AG04450 (cell line): Measurements from ENCODE around the gene PTH2. TPM values are rescaled to one million over a fixed set of nuclear protein-coding genes. Genes with fewer than 3 reads are reported as not detected.

ENCODE experiments used
- CTCF ChIA-PET: fragments of 300-600, 350-600 bp; formaldehyde crosslinking; extraction: SDS; loops from one replicate; lab custom pipeline; 2022; ENCODE audit warnings: antibody characterized with exemption, inconsistent platforms; lab: Charles Lee
- POLR2A ChIA-PET: fragments of 350-600 bp; formaldehyde crosslinking; extraction: SDS; loops from one replicate; lab custom pipeline; 2021; ENCODE audit warnings: antibody characterized with exemption, inconsistent platforms; lab: Yijun Ruan, JAX
- DNase-seq: peaks from one replicate; pipeline ENCODE4 v3.0.0-alpha.2; 2011; ENCODE audit warnings: low read depth, low spot score
- H3K27ac ChIP-seq: one replicate; pipeline ENCODE4 v1.5.1; 2012; ENCODE audit warnings: low read depth, low read length, control low read depth
- H3K27me3 ChIP-seq: one replicate; pipeline ENCODE4 v1.6.0; 2012; ENCODE audit warnings: low read length; ENCODE audit not compliant: control insufficient read depth, insufficient read depth
- H3K4me3 ChIP-seq: 2 replicates; pipeline ENCODE4 v1.5.1; 2011; ENCODE audit warnings: mild to moderate bottlenecking, low read depth, low read length, control low read depth
- H3K9me3 ChIP-seq: 2 replicates; pipeline ENCODE4 v1.5.1; 2012; ENCODE audit warnings: low read length; ENCODE audit not compliant: control insufficient read depth, insufficient read depth
- polyA plus RNA-seq: library from polyadenylated mRNA; depleted of rRNA; stranded (reverse); fragments of >200 nt; gene quantifications from 2 replicates; pipeline ENCODE4 v1.2.3, GENCODE V29; 2011
- TF ChIP-seq, protein P1 (sequence below): IDR thresholded peaks from 2 replicates; pipeline ENCODE4 v1.5.1; 2011; ENCODE audit warnings: low read depth, low read length, control low read depth, inconsistent platforms

The PTH2 gene
- polyA plus RNA-seq, 1 experiment: not detected

DNA sequence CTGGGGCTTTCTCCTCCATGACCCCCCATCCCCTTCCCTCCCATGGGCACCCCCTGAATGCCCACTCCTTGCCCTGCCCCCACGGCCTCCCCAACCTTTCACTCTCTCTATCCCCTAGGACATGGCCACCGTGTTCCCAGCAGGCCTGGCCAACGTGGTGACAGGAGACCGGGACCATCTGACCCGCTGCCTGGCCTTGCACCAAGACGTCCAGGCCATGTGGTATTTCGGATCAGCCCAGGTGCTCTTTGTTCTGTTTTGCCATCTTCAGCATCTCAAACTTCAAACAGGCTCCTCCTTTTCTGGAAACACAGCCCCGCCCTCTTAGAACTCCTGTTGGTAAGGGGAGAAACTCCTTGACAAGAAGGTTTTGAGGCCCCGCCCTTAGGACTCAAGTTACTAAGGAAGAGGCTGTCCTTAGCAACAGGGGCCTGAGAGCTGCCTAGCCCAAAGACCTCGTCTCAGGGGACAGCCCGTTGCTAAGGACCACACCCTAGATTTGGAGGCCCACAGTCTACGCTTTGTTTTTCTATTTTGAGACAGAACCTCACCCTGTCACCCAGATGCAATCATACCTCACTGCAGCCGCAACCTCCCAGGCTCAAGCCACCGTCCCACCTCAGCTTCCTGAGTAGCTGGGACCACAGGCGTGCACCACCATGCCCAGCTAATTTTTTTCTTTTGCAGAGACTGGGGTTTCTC, 45.7 kb upstream of the PTH2 start:
- Histone ChIP-seq H3K27ac (no peak overlapping the region), H3K27me3 (no peaks in the 10 kb centered on the region), H3K9me3 (no peaks in the 10 kb centered on the region), H3K4me3 (no peak overlapping the region)
- ChIA-PET POLR2A (no interaction called here), CTCF (no interaction called here)
- no peak for DNase-seq
- TF ChIP-seq, protein P1, sequence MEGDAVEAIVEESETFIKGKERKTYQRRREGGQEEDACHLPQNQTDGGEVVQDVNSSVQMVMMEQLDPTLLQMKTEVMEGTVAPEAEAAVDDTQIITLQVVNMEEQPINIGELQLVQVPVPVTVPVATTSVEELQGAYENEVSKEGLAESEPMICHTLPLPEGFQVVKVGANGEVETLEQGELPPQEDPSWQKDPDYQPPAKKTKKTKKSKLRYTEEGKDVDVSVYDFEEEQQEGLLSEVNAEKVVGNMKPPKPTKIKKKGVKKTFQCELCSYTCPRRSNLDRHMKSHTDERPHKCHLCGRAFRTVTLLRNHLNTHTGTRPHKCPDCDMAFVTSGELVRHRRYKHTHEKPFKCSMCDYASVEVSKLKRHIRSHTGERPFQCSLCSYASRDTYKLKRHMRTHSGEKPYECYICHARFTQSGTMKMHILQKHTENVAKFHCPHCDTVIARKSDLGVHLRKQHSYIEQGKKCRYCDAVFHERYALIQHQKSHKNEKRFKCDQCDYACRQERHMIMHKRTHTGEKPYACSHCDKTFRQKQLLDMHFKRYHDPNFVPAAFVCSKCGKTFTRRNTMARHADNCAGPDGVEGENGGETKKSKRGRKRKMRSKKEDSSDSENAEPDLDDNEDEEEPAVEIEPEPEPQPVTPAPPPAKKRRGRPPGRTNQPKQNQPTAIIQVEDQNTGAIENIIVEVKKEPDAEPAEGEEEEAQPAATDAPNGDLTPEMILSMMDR: no peak

GRCh38 chr19:49468199-49468598, 45.0 kb upstream of the PTH2 start:
- POLR2A ChIA-PET: no interaction called here
- DNase-seq: no peak

GRCh38 chr19:49465371-49465770, 42.1 kb upstream of the PTH2 start:
- H3K4me3 ChIP-seq: no peak overlapping the region
- peaks cover 7% of the 10 kb centered on the region; the same call in 1 of the 2 replicates for H3K9me3 ChIP-seq
- TF ChIP-seq, protein P1: no peak
- ChIA-PET POLR2A (no interaction called here), CTCF (interaction anchor here (1.0 to 1.9 kb wide), 2 partner anchors 8 to 105 kb away, joined by 3 to 8 read pairs; no protein-coding TSS in a partner anchor)
- no peaks in the 10 kb centered on the region for H3K27me3 ChIP-seq
- DNase-seq: no peak
- no peak overlapping the region for H3K27ac ChIP-seq

More at GRCh38 chr19:49468199-49468598, 45.0 kb upstream of the PTH2 start:
- H3K4me3 ChIP-seq: no peak overlapping the region
- H3K27ac ChIP-seq: no peak overlapping the region
- TF ChIP-seq, protein P1: no peak
- CTCF ChIA-PET: no interaction called here
- H3K27me3 ChIP-seq: no peaks in the 10 kb centered on the region
- no peaks in the 10 kb centered on the region for H3K9me3 ChIP-seq

- Histone ChIP-seq H3K9me3 (peaks cover 7% of the 10 kb centered on the region; the same call in 1 of the 2 replicates), H3K4me3 (no peak overlapping the region), H3K27ac (no peak overlapping the region), H3K27me3 (no peaks in the 10 kb centered on the region)
- TF ChIP-seq, protein P1: no peak
- ChIA-PET POLR2A (no interaction called here), CTCF (interaction anchor here (1.9 kb wide), 1 partner anchor 9 kb away, joined by 8 read pairs; no protein-coding TSS in a partner anchor)
- no peak for DNase-seq
Measured at GRCh38 chr19:49463960-49464740, 40.9 kb upstream of the PTH2 start.
